PC-3 (cell line): ENCODE results near the gene PCMT1. TPM values are rescaled to one million over a fixed set of nuclear protein-coding genes. Genes with fewer than 3 reads are reported as not detected.
A peak's percentile ranks its signal among the peaks of the same experiment; 100 is the strongest.

Experiments
- ATAC-seq: fragments of 200-7000 bp; cut with Tn5 transposase; 2 replicates; pipeline ENCODE4 v1.9.1; 2020; ENCODE audit warnings: mild to moderate bottlenecking, moderate library complexity
- BruUV-seq: library from RNA; stranded (reverse); fragments of 400-500 nt; replicated peaks from 2 replicates; lab custom pipeline; 2021; lab: Mats Ljungman, UMichigan
- CTCF ChIA-PET: fragments of 300-600 bp; sonication (Branson Sonifier 250); formaldehyde crosslinking; loops from one replicate; lab custom pipeline; 2022; ENCODE audit warnings: antibody characterized with exemption; lab: Charles Lee
- POLR2A ChIA-PET: fragments of 300-600 bp; sonication (Branson Sonifier 250); formaldehyde crosslinking; loops from one replicate; lab custom pipeline; 2022; ENCODE audit warnings: antibody characterized with exemption; ENCODE audit not compliant: unreplicated experiment; lab: Charles Lee
- DNase-seq: peaks from one replicate; pipeline ENCODE4 v3.0.0-alpha.2; 2015
- H2AFZ ChIP-seq: fragments of 300-600 bp; sonication (generic); 2 replicates; pipeline ENCODE4 v1.6.0; 2016; ENCODE audit warnings: antibody characterized with exemption, low read length
- H3F3A ChIP-seq: fragments of 300-600 bp; sonication (generic); one replicate; pipeline ENCODE4 v1.6.0; 2017; ENCODE audit warnings: antibody characterized with exemption, low read length, control low read depth, mild to moderate bottlenecking; ENCODE audit not compliant: unreplicated experiment
- H3K27ac ChIP-seq: fragments of 300-600 bp; sonication (generic); 2 replicates; pipeline ENCODE4 v1.5.1; 2016; ENCODE audit warnings: mild to moderate bottlenecking, low read length
- H3K27me3 ChIP-seq: fragments of 300-600 bp; sonication (generic); 2 replicates; pipeline ENCODE4 v1.6.1; 2016; ENCODE audit warnings: low read length, mixed read lengths
- H3K36me3 ChIP-seq: fragments of 300-600 bp; sonication (generic); 2 replicates; pipeline ENCODE4 v1.6.1; 2016; ENCODE audit warnings: low read depth, mixed run types, low read length, mixed read lengths
- H3K4me1 ChIP-seq: fragments of 300-600 bp; sonication (generic); 2 replicates; pipeline ENCODE4 v1.5.1; 2016; ENCODE audit warnings: low read length; ENCODE audit not compliant: insufficient read depth
- H3K4me2 ChIP-seq: fragments of 300-600 bp; sonication (generic); 2 replicates; pipeline ENCODE4 v1.6.0; 2016; ENCODE audit warnings: low read length
- H3K4me3 ChIP-seq: fragments of 300-600 bp; sonication (generic); 2 replicates; pipeline ENCODE4 v1.5.1; 2016; ENCODE audit warnings: mild to moderate bottlenecking, low read length, mixed read lengths
- H3K79me2 ChIP-seq: fragments of 300-600 bp; sonication (generic); 2 replicates; pipeline ENCODE4 v1.6.1; 2017; ENCODE audit warnings: low read length, mixed read lengths
- H3K9ac ChIP-seq: fragments of 300-600 bp; sonication (generic); 2 replicates; pipeline ENCODE4 v1.6.0; 2016; ENCODE audit warnings: mild to moderate bottlenecking, low read length
- H3K9me2 ChIP-seq: fragments of 300-600 bp; sonication (generic); replicated peaks from 2 replicates; pipeline ENCODE4 v1.6.1; 2016; ENCODE audit warnings: mixed run types, low read length, mixed read lengths
- H3K9me3 ChIP-seq: fragments of 300-600 bp; sonication (generic); 2 replicates; pipeline ENCODE4 v1.6.1; 2016; ENCODE audit warnings: low read length, mixed read lengths
- H4K20me1 ChIP-seq: fragments of 300-600 bp; sonication (generic); 2 replicates; pipeline ENCODE4 v1.6.1; 2016; ENCODE audit warnings: low read length, mixed read lengths
- CTCF ChIP-seq: fragments of 300-600 bp; sonication (generic); conservative IDR thresholded peaks from 2 replicates; pipeline ENCODE4 v1.5.1; 2017; ENCODE audit warnings: antibody characterized with exemption, low read depth, mild to moderate bottlenecking, low read length
- EZH2 ChIP-seq: fragments of 300-600 bp; sonication (generic); IDR thresholded peaks from one replicate; pipeline ENCODE4 v1.6.1; 2017; ENCODE audit warnings: antibody characterized with exemption, mild to moderate bottlenecking, low read length; ENCODE audit not compliant: unreplicated experiment
- EZH2phosphoT487 ChIP-seq: fragments of 300-600 bp; sonication (generic); IDR thresholded peaks from 2 replicates; pipeline ENCODE4 v1.6.1; 2018; ENCODE audit warnings: mild to moderate bottlenecking, antibody characterized with exemption, low read length, borderline replicate concordance
- intact Hi-C: fragments of 100-400 bp; cut with micrococcal nuclease; formaldehyde crosslinking; loops from 2 replicates; pipeline ENCODE4 v1.9.0; 2023
- total RNA-seq: library from RNA; depleted of rRNA; stranded (reverse); fragments of >200 nt; gene quantifications from 2 replicates; pipeline ENCODE4 v1.2.3, GENCODE V29; 2014

The PCMT1 gene
- total RNA-seq, 1 experiment from 2014 or later = 122 TPM

- peak overlapping the region; percentile 94 for H3K27ac ChIP-seq
- H3K4me1 ChIP-seq = peaks cover 8% of the 10 kb centered on the region
- intact Hi-C loops = loop anchor here (5.0 kb wide), 2 partner anchors 70 to 150 kb away; partner anchors contain the start of genes GINM1 and KATNA1
- no peaks in the 10 kb centered on the region for H3K27me3 ChIP-seq
- no peak for TF ChIP-seq EZH2phosphoT487
- DNase-seq = no peak
- peak overlapping the region; percentile 99 for H3K9ac ChIP-seq
- no TSS peak for BruUV-seq
- ATAC-seq = peak; percentile 15; the same call in 1 of the 2 replicates
- peak overlapping the region; percentile 77; the same call in 1 of the 2 replicates for H2AFZ ChIP-seq
- H3K4me3 ChIP-seq = peak overlapping the region; percentile 87
- H4K20me1 ChIP-seq = peaks cover 10% of the 10 kb centered on the region; the same call in 1 of the 2 replicates
- ChIA-PET CTCF (no interaction called here), POLR2A (interaction anchor here (0.6 kb wide), 2 partner anchors 130 to 260 kb away, joined by 4 to 11 read pairs; no protein-coding TSS in a partner anchor)
- no peaks in the 10 kb centered on the region for H3K9me2 ChIP-seq
- peaks cover 65% of the 10 kb centered on the region for H3K79me2 ChIP-seq
- H3F3A ChIP-seq = no peaks in the 10 kb centered on the region
- H3K4me2 ChIP-seq = peak overlapping the region; percentile 91
- no peaks in the 10 kb centered on the region for H3K9me3 ChIP-seq
- no peaks in the 10 kb centered on the region for H3K36me3 ChIP-seq
Measured at GRCh38 chr6:149717255-149717587, 32.3 kb upstream of the PCMT1 start.

- Histone ChIP-seq H4K20me1 (peaks cover 10% of the 10 kb centered on the region; the same call in 1 of the 2 replicates), H3K9me3 (no peaks in the 10 kb centered on the region), H3K27me3 (no peaks in the 10 kb centered on the region), H3F3A (no peaks in the 10 kb centered on the region), H3K4me2 (peak within 1 kb of the TSS; percentile 91), H3K4me3 (peak within 1 kb of the TSS; percentile 87), H3K4me1 (peaks cover 8% of the 10 kb centered on the region), H2AFZ (peak within 1 kb of the TSS; percentile 77), H3K36me3 (no peaks in the 10 kb centered on the region), H3K79me2 (peaks cover 59% of the 10 kb centered on the region), H3K9me2 (no peaks in the 10 kb centered on the region), H3K9ac (peak within 1 kb of the TSS; percentile 99), H3K27ac (peak within 1 kb of the TSS; percentile 94)
- intact Hi-C loops = loop anchor here (5.0 kb wide), 2 partner anchors 71 to 151 kb away; partner anchors contain the start of genes GINM1 and KATNA1
- CTCF ChIA-PET = no interaction called here
- no peak for TF ChIP-seq EZH2
- no peak for TF ChIP-seq EZH2phosphoT487
- TF ChIP-seq CTCF = no peak
- DNase-seq (peak; percentile 75), ATAC-seq (peak; percentile 80)
- POLR2A ChIA-PET = interaction anchor here (0.6 to 0.7 kb wide), 4 partner anchors 13 to 260 kb away, joined by 3 to 11 read pairs (median 6); no protein-coding TSS in a partner anchor
- no TSS peak for BruUV-seq
Measured at GRCh38 chr6:149717588-149718458, 31.7 kb upstream of the PCMT1 start, which contains the start of gene LATS1. TSS of gene LATS1 (minus strand) at chr6:149718101. CDS start at chr6:149702126, 15,975 bp downstream.

GRCh38 chr6:149719531-149719930 lies 30.0 kb upstream of the PCMT1 start:
- Histone ChIP-seq H3K79me2 (peaks cover 42% of the 10 kb centered on the region), H4K20me1 (peaks cover 10% of the 10 kb centered on the region; the same call in 1 of the 2 replicates), H3K36me3 (0 out of 2 replicates have a peak, but pooled peaks cover 3% of the 10 kb centered on the region), H3K4me3 (no peak overlapping the region), H3K27me3 (no peaks in the 10 kb centered on the region), H3F3A (no peaks in the 10 kb centered on the region), H3K9me3 (no peaks in the 10 kb centered on the region), H3K27ac (no peak overlapping the region), H2AFZ (no peak overlapping the region), H3K9ac (no peak overlapping the region), H3K4me2 (no peak overlapping the region), H3K9me2 (no peaks in the 10 kb centered on the region), H3K4me1 (peaks cover 8% of the 10 kb centered on the region)
- ChIA-PET CTCF (no interaction called here), POLR2A (no interaction called here)
- BruUV-seq = no TSS peak
- TF ChIP-seq EZH2phosphoT487 (no peak), EZH2 (no peak), CTCF (no peak)
- ATAC-seq = no peak
- DNase-seq = no peak
- intact Hi-C loops = loop anchor here (5.0 kb wide), 2 partner anchors 72 to 152 kb away; partner anchors contain the start of genes GINM1 and KATNA1
